HG02678 (cell line): ENCODE results near the gene SLIT1.
"Not testable (repeated sequence)": the region's sequence is repeated elsewhere in the genome, so short reads cannot be mapped to it uniquely, and the experiment has no call there.

Experiments
- ATAC-seq: cut with Tn5 transposase; IDR thresholded peaks from one replicate; pipeline ENCODE4 v1.9.1; 2021; ENCODE audit warnings: mild to moderate bottlenecking, moderate library complexity; ENCODE audit not compliant: unreplicated experiment

The SLIT1 gene

GRCh38 chr10:97087296-97087695 is 98.5 kb downstream of the SLIT1 start:
- no peak for ATAC-seq

DNA sequence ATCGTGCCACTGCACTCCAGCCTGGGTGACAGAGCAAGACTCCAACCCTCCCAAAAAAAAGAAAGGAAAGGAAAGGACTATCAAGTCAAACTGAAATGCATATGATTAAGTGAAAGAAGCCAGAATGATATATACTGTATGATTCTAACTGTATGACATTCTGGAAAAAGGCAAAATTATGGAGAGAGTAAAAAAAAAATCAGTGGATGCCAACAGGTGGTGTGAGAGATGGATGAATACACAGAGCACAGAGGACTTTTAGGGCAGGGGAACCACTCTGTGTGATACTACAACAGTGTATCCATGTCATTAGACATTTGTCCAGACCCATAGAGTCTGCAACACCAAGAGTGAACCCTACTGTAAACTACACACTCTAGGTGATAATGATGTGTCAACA is 99.2 kb downstream of the SLIT1 start:
- ATAC-seq: no peak

DNA sequence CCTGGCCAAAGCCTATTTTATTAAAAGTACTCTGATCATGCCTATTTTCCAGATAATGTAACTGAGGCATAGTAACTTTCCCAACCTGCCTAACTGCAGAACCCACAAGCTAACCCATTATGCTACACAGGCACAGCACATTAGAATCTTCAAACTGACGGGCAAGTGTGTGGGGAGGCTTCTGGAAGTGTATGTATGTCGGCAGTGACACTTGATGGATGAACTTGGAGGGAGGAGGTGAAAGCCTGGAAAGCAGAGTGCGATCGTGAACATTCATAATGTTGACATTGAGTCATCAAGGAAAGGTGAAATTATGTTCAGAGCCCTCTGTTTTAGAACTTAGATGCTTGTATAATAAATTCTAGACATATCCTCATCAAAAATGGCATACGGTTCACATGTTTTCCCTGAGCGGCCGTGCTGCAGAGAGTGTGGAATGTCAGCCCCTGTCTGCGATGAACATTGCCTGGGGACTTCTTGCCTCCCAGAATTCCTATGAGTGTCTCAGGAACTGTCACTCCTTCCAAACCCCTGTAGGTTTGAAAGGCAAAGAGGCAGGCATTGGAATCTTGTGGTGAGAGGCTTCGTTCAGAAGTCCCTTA is 102.4 kb downstream of the SLIT1 start:
- ATAC-seq: no peak

DNA sequence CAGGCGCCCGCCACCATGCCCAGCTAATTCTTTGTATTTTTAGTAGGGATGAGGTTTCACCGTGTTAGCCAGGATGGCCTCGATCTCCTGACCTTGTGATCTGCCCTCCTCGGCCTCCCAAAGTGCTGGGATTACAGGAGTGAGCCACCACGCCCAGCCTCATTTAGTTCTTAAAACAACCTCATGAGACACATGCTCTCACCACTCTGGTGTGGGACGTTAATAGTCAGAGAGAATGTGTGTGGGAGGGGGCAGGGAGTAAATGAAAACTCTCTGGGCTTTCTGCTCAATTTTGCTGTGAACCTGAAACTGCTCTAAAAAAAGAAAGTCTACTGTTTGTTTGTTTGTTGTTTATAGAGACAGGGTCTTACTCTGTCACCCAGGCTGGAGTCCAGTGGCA is 103.2 kb downstream of the SLIT1 start:
- not testable (repeated sequence) for ATAC-seq

DNA sequence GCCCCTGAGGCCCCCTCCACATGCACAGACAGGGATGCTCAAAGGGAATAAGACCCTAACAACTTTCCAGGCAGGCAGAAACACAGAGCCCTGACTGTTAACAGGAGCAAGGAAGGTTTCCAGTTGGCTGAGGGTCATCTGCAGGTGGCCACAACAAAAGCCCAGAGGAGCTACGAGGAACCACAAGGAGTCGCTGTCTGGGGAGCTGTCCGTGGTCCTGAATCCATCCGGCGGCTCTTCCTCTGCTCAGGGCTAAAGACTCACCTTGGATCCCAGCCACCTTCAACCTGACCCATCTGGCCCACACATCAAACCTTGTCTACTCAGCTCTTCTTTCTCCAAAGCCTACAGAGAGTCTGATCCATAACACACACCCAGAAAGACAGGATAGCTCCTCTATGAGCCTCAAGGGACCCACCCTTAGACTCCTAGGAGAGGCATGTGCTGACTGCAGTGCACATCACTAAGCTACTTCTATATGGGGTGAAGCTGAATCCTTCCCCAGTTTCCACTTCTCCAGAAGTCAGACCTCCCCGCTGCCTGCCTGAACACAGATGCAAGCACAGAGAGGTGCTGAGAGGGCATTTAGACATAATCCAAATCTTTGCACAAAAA is 104.0 kb downstream of the SLIT1 start:
- no peak for ATAC-seq

- no peak for ATAC-seq
Observed at GRCh38 chr10:97080051-97080776, 105.5 kb downstream of the SLIT1 start.

GRCh38 chr10:97079448-97079847 is 106.3 kb downstream of the SLIT1 start:
- no peak for ATAC-seq

DNA sequence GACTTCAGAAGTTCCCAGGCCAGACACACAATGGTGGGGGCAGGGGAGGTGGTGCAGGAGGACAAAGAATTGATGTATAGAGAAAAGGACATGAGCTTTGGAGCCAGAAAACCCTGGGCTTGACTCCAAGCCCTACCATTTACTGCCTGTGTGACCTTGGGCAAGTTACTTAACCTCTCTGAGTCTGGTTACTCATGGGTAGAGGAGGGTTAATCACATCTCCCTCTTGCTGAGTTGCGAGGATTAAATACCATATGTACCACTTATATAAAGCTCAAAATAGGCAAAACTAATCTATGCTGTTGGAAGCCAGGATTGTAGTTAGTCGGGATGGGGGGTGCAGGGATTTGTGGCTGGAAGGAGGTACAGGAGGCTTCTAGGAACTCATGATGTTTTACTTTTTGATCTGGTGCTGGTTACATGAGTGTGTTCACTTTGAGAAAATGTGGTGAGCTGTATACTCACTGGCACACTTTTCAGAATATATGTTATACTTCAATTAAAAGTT is 106.8 kb downstream of the SLIT1 start:
- ATAC-seq: no peak

- no peak for ATAC-seq
Observed at GRCh38 chr10:97078261-97078937, 107.4 kb downstream of the SLIT1 start.

GRCh38 chr10:97076781-97077180 is 109.0 kb downstream of the SLIT1 start:
- no peak for ATAC-seq

DNA sequence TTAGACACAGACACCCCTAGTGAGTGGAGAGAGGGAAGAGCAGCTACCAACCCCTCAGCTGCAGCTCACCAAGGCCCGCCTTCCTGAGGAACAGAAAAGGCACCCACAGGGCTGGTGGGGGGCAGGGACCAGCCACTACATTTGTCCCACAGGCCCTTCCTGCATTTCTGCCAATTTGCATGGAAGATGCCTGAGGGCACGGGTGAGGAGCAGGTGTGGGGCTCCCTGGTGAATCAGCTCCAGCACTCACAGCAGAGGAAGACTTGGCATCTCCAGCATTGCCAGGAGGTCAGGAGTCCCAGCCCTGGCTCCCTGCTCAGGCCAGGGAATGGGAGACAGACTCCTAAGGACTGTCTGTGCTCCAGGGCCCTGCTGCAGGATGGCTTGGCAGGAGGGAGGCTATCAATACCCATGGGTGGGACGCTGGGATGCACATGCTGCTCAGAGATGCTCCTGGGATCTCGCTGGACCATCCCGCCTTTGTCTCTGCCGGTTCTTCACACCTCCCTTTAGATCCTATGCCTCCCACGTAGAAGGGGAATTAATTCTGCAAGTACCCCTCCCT is 109.7 kb downstream of the SLIT1 start:
- ATAC-seq: no peak

DNA sequence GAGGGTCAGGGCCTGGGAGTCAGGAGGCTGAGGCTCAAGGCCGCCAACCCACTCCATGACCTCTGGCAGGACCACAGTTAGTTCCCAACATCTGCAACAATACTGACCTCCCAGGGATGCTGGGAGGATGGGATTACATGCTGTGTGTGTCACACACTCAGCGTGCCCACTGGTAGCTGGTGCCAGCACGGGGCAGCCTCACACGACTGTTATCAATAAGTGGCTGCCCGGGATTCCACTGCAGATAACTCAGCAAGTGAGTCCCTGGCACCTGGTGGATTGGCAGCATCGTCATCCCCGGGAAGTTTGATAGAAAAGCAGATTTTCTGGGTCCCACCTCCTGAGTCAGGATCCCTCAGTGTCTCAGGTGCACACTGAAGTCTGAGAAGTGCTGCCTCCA is 110.3 kb downstream of the SLIT1 start:
- ATAC-seq: no peak

DNA sequence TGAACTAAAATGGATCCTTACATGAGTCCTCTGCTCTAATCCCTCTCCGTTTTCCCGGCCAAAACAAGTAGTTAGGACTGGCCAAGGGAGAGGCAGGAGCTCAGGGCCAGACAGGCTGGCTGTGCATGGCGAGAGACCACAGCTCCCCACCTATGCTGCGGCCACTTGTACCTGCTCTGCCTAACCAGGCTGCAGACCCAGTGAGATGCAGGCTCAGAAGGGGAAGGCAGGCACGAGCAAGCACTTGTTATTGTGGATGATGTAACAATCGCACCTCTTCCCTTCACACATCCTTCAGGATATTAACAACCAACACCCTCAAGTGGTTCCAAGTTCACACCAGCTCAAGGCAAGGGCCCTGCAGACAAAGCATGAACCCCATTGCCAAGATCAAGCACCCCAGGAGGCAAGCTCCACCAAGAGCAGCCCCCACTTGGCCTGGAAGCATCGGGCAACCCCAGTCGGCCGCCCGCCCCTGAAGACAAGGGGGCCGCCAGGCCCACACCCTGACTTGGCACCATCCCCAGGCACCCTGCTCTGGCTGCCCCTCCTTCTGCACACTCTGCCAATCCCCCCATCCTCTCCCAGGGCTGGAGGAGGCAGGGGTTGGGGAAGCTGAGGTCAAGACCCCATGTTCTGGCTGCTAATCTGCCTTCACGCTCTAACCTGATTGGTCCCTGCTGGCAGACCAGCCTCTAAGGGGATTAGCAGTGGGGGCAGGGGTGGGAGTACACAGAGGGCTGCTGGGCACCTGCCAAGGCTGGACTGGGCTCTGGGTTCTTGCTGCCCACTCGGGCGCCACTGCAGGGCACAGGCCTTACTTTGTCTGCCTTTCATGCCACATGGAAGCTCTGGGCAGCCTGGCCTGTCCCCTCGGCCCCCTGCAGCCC is 111.3 kb downstream of the SLIT1 start:
- ATAC-seq: no peak

DNA sequence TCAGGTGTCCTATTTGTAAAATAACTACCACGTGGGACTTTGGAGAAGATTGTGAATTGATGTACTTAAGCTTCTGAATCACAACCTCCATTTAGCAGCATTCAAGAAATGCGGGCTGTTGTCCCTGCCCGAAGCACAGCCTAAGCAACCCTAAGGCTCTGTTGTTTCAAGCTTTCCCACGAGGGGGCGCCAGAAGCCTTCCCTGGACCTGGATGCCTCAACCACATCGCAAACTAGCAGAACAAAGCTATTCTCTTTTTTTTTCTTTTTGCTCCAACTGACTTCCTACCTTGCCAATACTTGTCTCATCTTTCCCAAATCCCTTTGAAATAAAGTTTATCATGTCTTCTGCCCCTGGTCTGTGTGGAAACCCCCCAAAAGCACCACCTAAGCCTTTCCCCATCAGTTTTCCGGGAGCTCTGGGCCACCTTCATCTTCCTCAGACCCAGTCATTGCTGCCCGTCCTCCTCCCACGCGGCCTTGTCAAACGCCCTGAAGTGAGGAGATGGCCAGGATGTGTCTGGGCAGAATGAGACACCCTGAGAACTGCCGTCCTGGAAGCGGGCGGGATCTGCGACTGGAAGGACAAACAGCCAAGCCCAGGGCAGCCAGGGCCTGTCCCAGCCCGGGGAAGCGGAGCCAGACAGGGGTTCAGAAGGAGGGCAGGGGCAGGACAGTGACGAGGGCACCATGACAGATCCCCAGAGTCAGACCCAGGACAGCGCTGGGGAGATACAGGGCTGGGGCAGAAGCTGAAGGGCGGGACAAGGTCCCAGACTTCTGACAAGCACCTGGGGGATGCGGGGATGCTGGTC is 112.7 kb downstream of the SLIT1 start:
- ATAC-seq: no peak

GRCh38 chr10:97071496-97071895 is 114.3 kb downstream of the SLIT1 start:
- no peak for ATAC-seq

GRCh38 chr10:97069576-97070362 is 116.0 kb downstream of the SLIT1 start:
- no peak for ATAC-seq

- no peak for ATAC-seq
Observed at GRCh38 chr10:97069026-97069425, 116.7 kb downstream of the SLIT1 start.

- no peak for ATAC-seq
Observed at GRCh38 chr10:97067716-97068391, 117.9 kb downstream of the SLIT1 start.
